Measurements from ENCODE around the gene GRK5.
"Not testable (repeated sequence)": the region's sequence is repeated elsewhere in the genome, so short reads cannot be mapped to it uniquely, and the experiment has no call there.

The GRK5 gene

DNA sequence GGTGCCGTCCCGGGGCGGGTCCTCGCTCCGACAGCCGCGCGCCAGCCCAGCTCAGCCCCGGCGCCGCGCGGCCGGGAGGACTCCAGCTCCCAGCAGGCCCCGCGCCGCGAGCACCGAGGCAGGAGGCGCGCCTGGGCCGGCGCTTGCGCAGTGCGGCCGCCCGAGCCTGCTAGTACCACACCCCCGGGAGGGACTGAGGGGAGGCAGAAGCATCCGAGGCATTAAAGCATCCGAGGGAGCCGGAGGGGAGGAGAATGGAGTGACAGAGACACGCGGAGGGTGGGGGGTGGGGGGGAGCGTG lies at the start of gene GRK5:
Gene GRK5 (plus strand): TSS at position 206 of the 301 bp plus-strand sequence. CDS start 347 bp downstream, outside the sequence.
- peak; percentile 79 for DNase-seq

DNA sequence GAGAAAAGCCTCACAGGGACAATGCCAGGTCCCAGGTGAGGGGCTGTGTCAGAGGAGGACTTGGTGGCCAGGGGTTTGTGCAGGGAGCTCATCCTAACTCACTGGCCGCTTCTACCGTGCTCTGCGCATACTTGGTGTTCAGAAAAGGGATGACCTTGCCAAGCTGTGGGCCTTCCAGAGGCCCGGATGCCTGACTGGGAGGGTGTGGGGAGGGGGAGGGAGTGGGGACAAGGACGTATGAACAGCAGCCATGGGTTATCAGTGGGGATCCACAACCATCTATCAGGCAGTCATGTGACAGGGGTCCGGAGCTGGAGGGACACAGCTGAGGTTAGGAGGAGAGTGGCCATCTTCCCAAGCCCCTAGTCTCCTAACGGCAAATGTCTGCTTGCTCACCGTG lies 48.0 kb upstream of the GRK5 start:
- no peak for DNase-seq

- DNase-seq = no peak
These were observed 45.5 kb upstream of the GRK5 start for GRCh38 chr10:119161680-119162451.

DNA sequence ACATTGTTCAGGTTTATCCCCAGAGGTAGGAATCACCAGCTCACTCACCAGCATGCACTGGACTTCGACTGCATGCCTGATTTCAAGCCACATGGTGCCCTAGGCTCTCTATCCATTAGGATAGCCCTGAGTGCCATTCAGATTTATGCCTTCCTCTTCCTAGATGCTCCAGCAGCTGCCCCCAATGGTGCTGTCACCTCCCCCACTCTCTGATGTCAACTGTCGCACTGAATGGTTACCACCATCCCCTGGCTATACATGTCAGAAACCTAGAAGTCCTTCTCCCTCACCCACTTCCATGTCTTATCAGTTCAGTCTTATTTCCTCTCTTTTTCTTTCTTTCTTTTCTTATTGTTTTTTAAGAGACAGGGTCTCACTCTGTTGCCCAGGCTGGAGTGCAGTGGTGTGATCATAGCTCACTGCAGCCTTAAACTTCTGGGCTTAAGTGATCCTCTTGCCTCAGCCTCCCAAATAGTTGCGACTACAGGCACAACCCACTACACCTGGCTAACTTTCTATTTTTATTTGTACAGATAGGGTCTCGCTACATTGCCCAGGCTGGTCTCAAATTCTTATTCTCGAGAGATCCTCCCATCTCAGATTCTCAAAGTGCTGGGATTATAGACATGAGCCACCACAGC lies 44.8 kb upstream of the GRK5 start:
- no peak for DNase-seq

GRCh38 chr10:119165171-119166117 lies 41.9 kb upstream of the GRK5 start, which contains the start of gene SFXN4:
SFXN4 (minus strand) TSS chr10:119165714; CDS start chr10:119165647, 67 bp downstream.
- peak; percentile 30 for DNase-seq

GRCh38 chr10:119166118-119166500 lies 41.3 kb upstream of the GRK5 start:
- no peak for DNase-seq

- DNase-seq = no peak
These were observed 40.8 kb upstream of the GRK5 start for GRCh38 chr10:119166564-119166963.

DNA sequence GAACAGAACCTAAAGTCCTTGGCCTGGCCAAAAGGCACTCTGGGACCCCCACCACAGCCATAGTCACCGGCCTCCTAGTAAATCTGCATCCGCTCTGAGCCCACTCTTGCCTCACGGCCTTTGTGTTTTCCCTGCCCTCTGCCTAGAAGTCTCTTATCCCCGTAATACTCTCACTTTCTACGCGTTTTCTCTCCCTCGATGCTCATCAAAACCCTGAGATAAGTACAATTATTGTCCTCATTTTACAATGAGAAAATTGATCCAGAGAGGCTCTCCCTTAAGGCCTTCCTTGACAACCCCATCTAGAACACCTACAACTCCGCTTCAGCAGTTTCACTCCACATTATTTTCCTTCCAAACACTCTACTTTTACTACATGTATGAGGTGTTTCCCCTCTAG lies 40.3 kb upstream of the GRK5 start:
- DNase-seq = no peak

GRCh38 chr10:119174109-119174508 lies 33.3 kb upstream of the GRK5 start:
- DNase-seq = no peak

- DNase-seq = no peak
These were observed 31.2 kb upstream of the GRK5 start for GRCh38 chr10:119176166-119176565.

DNA sequence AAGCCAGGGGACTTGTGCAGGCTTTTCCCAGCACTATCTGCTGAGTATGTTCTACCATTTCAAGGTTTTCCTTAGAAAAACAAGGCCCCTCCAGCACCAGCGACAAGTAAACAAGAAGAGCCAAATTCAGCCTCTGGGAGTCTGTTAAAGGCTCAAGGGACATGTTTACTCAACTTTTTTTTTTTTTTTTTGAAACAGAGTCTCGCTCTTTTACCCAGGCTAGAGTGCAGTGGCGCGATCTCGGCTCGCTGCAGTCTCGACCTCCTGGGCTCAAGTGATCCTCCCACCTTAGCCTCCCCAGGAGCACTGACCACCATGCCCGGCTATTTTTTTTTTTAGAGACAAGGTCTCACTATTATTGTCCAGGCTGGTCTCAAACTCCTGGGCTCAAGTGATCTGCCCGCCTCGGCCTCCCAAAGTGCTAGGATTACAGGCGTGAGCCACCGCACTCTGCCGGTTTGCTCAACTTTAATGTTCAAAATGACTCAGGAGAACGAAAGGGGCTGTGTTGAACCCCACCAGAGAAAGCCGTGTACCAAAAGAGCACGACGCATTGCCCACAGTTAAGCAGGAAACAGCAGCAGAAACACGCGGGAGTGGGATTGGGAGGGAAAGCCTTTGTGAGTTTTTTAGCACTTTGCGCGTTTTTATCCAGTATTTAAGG lies 29.5 kb upstream of the GRK5 start:
- no peak for DNase-seq

GRCh38 chr10:119178372-119179119 lies 28.8 kb upstream of the GRK5 start, which contains the start of gene PRDX3:
PRDX3 (minus strand) TSS chr10:119178812; CDS start chr10:119178790, 22 bp downstream.
- DNase-seq = peak; percentile 85

- not testable (repeated sequence) for DNase-seq
These were observed 26.4 kb upstream of the GRK5 start for GRCh38 chr10:119180850-119181400.

DNA sequence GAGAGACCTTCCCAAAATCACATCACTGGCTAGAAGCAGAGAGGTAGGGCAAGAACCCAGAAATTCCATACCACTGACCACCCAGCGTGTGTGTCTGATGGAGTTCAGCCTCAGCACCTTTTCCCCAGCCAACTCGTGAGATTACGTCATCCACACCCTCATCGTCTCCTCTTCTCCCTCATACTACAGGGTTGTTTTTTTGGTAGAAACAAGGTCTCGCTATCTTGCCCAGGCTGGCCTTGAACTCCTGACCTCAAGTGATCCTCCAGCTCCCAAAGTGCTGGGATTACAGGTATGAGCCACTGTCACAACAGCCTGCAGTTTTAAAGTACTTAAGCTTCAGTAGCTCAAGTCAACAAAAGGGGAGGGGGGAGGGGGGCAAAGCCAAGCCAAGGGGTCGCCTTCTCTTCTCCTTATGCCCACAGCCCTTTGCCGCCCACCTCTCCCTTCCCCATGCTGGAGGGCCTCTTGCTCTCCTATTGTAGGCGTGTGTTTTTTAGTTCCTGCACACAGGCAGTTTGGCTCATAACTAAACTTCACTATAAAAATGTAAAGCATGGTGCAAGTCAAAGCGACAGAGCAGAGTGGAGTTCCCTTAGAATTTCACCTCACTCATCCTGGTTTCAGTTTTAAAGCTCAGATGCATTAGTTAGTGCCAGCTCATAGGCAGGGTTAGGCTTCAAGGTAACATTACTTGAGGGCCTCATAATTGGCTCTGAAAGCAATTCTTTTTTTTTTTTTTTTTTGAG lies 23.5 kb upstream of the GRK5 start:
- no peak for DNase-seq

DNA sequence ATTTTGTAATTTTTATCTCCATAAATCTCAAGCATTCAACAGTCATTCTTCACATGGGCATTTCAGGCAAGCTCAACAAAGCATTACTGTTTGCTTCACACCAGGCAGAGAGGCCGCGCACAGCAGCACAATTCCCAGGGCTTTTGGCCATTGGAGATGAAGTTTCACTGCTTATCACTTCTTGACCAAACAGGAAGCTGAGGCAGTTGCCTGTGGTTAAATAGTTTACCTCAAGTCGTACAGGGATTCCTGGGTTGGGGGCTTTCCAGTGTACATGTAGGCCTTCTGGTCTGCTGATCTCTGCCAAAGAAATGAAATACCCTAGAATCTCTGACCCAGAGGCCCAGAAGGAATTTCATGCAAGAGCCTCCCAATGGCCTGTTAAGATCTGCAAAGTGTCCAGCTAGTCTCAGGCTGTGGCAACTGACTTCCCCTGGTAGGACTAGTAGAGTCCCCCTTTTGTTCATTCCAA lies 17.5 kb upstream of the GRK5 start:
- no peak for DNase-seq

DNA sequence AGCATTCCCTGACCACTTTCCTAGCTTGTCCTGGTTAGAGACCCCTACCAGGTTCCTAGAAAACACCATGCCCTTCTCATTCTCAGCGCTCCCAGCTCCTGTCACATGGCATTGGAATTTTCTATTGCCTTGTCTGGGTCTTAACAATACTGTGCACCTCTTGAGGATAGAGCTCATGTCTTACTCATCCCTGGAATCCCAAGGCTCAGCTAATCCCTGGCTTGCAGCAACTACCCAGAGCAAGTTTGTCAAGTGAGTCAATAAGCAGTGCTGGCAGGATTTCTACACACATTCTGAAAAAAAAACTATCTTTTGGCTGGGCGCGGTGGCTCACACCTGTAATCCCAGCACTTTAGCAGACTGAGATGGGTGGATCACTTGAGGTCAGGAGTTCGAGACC lies 17.0 kb upstream of the GRK5 start:
- DNase-seq = no peak

GRCh38 chr10:119190954-119191785 lies 16.2 kb upstream of the GRK5 start:
- DNase-seq = no peak

DNA sequence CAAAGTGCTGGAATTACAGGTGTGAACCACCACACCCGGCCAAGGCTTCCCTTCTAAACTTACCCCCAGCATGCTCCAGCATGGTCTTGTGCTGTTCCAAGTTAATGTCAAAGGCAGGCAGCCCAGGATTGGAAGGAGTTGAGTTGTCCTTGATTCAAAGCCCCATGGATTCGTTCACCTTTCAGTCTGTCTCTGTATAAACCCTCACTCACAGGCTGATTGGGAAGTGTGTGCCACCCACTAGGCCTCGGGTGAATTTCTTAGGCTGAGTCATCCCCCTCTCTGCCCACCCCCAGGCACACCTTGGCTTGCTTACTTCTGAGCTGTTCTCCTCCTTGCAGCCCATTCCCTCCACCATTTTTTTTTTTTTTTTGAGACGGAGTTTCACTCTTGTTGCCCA lies 15.5 kb upstream of the GRK5 start:
- no peak for DNase-seq

DNA sequence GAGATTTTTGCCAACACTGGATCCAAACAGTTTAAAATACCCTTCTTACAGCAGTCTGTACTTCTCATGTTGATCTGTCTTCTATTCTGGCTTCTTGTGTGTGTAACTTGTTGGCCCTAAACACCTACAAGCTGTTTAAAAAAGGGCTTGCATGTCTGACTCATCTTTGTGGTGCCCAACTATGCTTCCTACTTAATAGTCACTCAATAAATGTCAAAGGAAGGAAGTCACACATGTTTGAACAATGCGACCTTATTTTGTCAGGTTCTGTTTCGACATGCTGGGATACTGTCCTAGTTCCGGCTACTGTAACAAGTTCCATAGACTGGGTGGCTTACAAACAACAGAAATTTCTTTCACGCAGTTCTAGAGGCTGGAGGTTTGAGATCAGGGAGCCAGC lies 9.4 kb upstream of the GRK5 start:
- no peak for DNase-seq

- DNase-seq = no peak
These were observed 8.9 kb upstream of the GRK5 start for GRCh38 chr10:119198438-119198837.
